HL-60 (cell line): ENCODE data around the gene MEX3A.

ENCODE experiments used
- CTCF ChIP-seq: IDR thresholded peaks from one replicate; pipeline ENCODE4 v1.5.1; 2011; ENCODE audit warnings: low read length, control low read depth, inconsistent platforms; ENCODE audit not compliant: insufficient read depth
- GABPA ChIP-seq: IDR thresholded peaks from 2 replicates; pipeline ENCODE4 v1.6.1; 2012; ENCODE audit warnings: low read depth
- POLR2AphosphoS5 ChIP-seq: IDR thresholded peaks from 2 replicates; pipeline ENCODE4 v1.6.1; 2012; ENCODE audit warnings: low read depth

- TF ChIP-seq CTCF = no peak
- TF ChIP-seq POLR2AphosphoS5 = no peak
- no peak for TF ChIP-seq GABPA
These were observed 21.2 kb downstream of the MEX3A start, which contains the start of gene RAB25 for GRCh38 chr1:156060937-156061636.
